Transverse colon (tissue), 4 donors: ENCODE results near the gene EFHB. TPM values are rescaled to one million over a fixed set of nuclear protein-coding genes. Genes with fewer than 3 reads are reported as not detected.

Experiments
- DNase-seq: peaks from one replicate; pipeline ENCODE4 v3.0.0-alpha.2; 2019
- H3K27ac ChIP-seq, 4 donors: fragments of 200-600 bp; sonication (generic); 2 replicates each; pipeline ENCODE4 v1.5.1; 2016 to 2018; ENCODE audit warnings: inconsistent platforms in 4 of 4
- H3K27me3 ChIP-seq: fragments of 200-600 bp; sonication (generic); 2 replicates; pipeline ENCODE4 v1.5.1; 2017; ENCODE audit warnings: inconsistent platforms
- H3K36me3 ChIP-seq, 4 donors: fragments of 200-600 bp; sonication (generic); 2 replicates each; pipeline ENCODE4 v1.5.1; 2017 to 2019; ENCODE audit warnings: inconsistent platforms in 4 of 4
- H3K4me1 ChIP-seq, 4 donors: fragments of 200-600 bp; sonication (generic); 2 replicates each; pipeline ENCODE4 v1.5.1; 2017 to 2020; ENCODE audit warnings: inconsistent platforms in 4 of 4
- H3K4me3 ChIP-seq, 4 donors: fragments of 200-600 bp; sonication (generic); 1 replicate in 1 of 4; 2 replicates in 3 of 4; pipeline versions ENCODE4 v1.5.1 to v1.6.1; 2017 to 2019; ENCODE audit warnings: inconsistent platforms in 4 of 4
- H3K9me3 ChIP-seq, 2 donors: fragments of 200-600 bp; sonication (generic); 2 replicates each; pipeline ENCODE4 v1.5.1; 2017 to 2019; ENCODE audit warnings: inconsistent platforms in 2 of 2
- EP300 ChIP-seq: sonication (generic); formaldehyde crosslinking; IDR thresholded peaks from one replicate; pipeline ENCODE4 v1.6.1; 2017; ENCODE audit warnings: antibody characterized with exemption, low read depth
- POLR2A ChIP-seq: fragments of 450-650 bp; IDR thresholded peaks from one replicate; pipeline ENCODE4 v1.6.1; 2016; ENCODE audit warnings: antibody characterized with exemption, mild to moderate bottlenecking, moderate library complexity
- POLR2AphosphoS5 ChIP-seq, 3 donors: sonication (generic); formaldehyde crosslinking; IDR thresholded peaks; one replicate each; pipeline ENCODE4 v1.6.1; 2016; ENCODE audit warnings: antibody characterized with exemption in 3 of 3
- WGBS, 2 donors: methylation state at CpG; one replicate each; pipeline ENCODE4 v1.1.5; 2018; ENCODE audit warnings: low coverage in 1 of 2; 5-methylcytosine and 5-hydroxymethylcytosine counted together
- in situ Hi-C, 4 donors: fragments of 200-750 bp; cut with MboI; loops; one replicate each; pipeline versions ENCODE4 v1.15.0 to v1.15.1; 2017; ENCODE audit warnings: low sequenced_read_pairs in 3 of 4, low pct_ligation_motif_present in 1 of 4, low pct_unique_long_range_greater_than_20kb in 1 of 4
- intact Hi-C: fragments of 100-400 bp; cut with DNase I; formaldehyde crosslinking; loops from one replicate; pipeline ENCODE4 v1.15.1; 2023; ENCODE audit warnings: low total_unique reads
- total RNA-seq, 4 donors: library from RNA; depleted of rRNA; stranded (reverse); fragments of >200 nt; gene quantifications; one replicate each; pipeline ENCODE4 v1.1.0, GENCODE V29; 2016
- TF ChIP-seq, protein P1 (sequence below), 5 experiments: fragments of 200-600 bp in 3 of 5; fragments of 450-650 bp in 2 of 5; sonication (generic) in 3 of 5; IDR thresholded peaks; 1 replicate in 2 of 5; 2 replicates in 3 of 5; pipeline ENCODE4 v1.5.1; 2016 to 2017; ENCODE audit warnings: antibody characterized with exemption in 5 of 5, inconsistent platforms in 3 of 5, mild to moderate bottlenecking in 2 of 5, moderate library complexity in 1 of 5

The EFHB gene
- total RNA-seq, 4 donors from 2014 or later = 0.64 to 0.68 TPM; not detected in 2

DNA sequence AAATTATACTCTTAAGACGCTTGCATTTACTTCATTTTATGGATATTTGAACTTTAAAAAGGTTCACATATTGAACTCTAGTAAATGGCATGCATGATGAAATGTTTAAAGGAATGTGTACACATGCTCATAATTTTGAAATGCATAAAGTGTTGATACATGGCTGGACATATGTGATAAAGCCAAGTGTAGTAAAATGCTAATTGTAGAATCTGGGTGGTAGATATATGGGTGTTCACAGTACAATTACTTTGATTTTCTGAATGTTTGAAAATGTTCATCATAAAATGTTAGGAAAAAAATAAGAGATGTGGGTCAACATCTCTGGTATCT is 4.2 kb upstream of the EFHB start:
- no peaks in the 10 kb centered on the region for H3K36me3 ChIP-seq
- H3K4me3 ChIP-seq = no peak overlapping the region
- no peak for DNase-seq
- 87 to 100% methylated on average over 1 of the region's 1 CpG for WGBS, 2 donors
- in situ Hi-C loops = loop anchor here in 1 of 4 donors (25.0 kb wide), 1 partner anchor 249 kb away; the partner anchor contains the start of gene SGO1
- no peaks in the 10 kb centered on the region for H3K27me3 ChIP-seq
- H3K4me1 ChIP-seq = no peaks in the 10 kb centered on the region
- H3K9me3 ChIP-seq = no peaks in the 10 kb centered on the region
- intact Hi-C loops = no loop called here
- no peak overlapping the region for H3K27ac ChIP-seq
- no peak for TF ChIP-seq POLR2AphosphoS5 (IDR thresholded peaks at IDR 0.05)
- no peak for TF ChIP-seq POLR2A
- TF ChIP-seq, protein P1, sequence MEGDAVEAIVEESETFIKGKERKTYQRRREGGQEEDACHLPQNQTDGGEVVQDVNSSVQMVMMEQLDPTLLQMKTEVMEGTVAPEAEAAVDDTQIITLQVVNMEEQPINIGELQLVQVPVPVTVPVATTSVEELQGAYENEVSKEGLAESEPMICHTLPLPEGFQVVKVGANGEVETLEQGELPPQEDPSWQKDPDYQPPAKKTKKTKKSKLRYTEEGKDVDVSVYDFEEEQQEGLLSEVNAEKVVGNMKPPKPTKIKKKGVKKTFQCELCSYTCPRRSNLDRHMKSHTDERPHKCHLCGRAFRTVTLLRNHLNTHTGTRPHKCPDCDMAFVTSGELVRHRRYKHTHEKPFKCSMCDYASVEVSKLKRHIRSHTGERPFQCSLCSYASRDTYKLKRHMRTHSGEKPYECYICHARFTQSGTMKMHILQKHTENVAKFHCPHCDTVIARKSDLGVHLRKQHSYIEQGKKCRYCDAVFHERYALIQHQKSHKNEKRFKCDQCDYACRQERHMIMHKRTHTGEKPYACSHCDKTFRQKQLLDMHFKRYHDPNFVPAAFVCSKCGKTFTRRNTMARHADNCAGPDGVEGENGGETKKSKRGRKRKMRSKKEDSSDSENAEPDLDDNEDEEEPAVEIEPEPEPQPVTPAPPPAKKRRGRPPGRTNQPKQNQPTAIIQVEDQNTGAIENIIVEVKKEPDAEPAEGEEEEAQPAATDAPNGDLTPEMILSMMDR (IDR thresholded peaks at IDR 0.05) = no peak
- TF ChIP-seq EP300 = no peak

DNA sequence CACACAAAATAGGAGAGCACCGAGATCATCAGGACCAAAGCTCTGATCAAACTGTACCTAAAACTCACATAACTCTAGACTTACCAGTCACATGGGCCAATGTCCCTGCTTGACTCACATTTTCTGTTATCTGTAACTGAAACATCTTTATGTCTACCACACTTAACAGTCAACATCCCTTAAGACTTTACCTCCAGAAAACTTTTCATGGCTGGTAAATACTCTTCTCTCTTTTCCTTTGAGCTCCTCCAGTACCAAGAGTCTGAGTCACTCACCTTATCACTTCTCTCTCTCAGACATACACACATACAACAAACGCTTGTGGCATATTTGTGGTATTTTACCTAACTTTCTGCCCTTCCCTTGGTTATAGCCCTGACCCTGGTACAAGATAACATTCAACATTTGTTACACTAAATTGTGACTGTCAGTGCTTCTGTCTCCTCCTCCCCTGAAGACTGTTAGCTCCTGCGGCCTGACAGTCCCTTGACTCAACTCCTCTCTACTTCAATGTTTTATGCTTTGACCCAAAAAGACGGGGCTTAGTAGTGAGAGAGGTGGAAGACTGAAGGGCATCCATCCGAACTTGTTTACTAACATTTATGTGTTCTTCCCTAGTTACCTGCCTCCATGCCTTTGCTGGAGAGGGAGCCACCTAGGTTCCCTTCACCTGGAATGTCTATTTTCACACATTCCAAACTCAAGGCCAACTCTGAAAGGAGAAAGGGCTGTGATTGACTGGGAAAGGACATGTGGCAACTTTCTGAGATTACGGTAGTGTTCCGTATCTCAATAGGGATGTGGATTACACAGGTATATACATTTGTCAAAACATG is 3.7 kb upstream of the EFHB start:
- intact Hi-C loops (no loop called here), in situ Hi-C loops (loop anchor here in 1 of 4 donors (25.0 kb wide), 1 partner anchor 250 kb away; the partner anchor contains the start of gene SGO1)
- no peak for TF ChIP-seq EP300
- no peak for TF ChIP-seq POLR2AphosphoS5 (IDR thresholded peaks at IDR 0.05)
- TF ChIP-seq POLR2A = no peak
- TF ChIP-seq, protein P1 (IDR thresholded peaks at IDR 0.05) = no peak
- DNase-seq = no peak
- Histone ChIP-seq H3K4me1 (no peaks in the 10 kb centered on the region), H3K36me3 (no peaks in the 10 kb centered on the region), H3K9me3 (no peaks in the 10 kb centered on the region), H3K4me3 (no peak overlapping the region), H3K27ac (no peak overlapping the region), H3K27me3 (no peaks in the 10 kb centered on the region)
- 62 to 69% methylated on average over 6 to 7 of the region's 7 CpGs for WGBS, 2 donors

GRCh38 chr3:19932422-19932821 is 1.6 kb downstream of the EFHB start:
- TF ChIP-seq, protein P1 (IDR thresholded peaks at IDR 0.05) = no peak
- TF ChIP-seq EP300 (no peak), POLR2A (no peak), POLR2AphosphoS5 (IDR thresholded peaks at IDR 0.05) (no peak)
- Histone ChIP-seq H3K4me1 (no peaks in the 10 kb centered on the region), H3K9me3 (no peaks in the 10 kb centered on the region), H3K4me3 (no peak overlapping the region), H3K27me3 (no peaks in the 10 kb centered on the region), H3K27ac (no peak overlapping the region), H3K36me3 (no peaks in the 10 kb centered on the region)
- DNase-seq = no peak
- 88 to 96% methylated on average over 2 of the region's 2 CpGs for WGBS, 2 donors
- in situ Hi-C loops = loop anchor here in 1 of 4 donors (25.0 kb wide), 1 partner anchor 255 kb away; the partner anchor contains the start of gene SGO1
- intact Hi-C loops = no loop called here

- intact Hi-C loops (no loop called here), in situ Hi-C loops (loop anchor here in 1 of 4 donors (25.0 kb wide), 1 partner anchor 256 kb away; the partner anchor contains the start of gene SGO1)
- no peak overlapping the region for H3K4me3 ChIP-seq
- H3K36me3 ChIP-seq = no peaks in the 10 kb centered on the region
- no peaks in the 10 kb centered on the region for H3K27me3 ChIP-seq
- H3K4me1 ChIP-seq = no peaks in the 10 kb centered on the region
- WGBS, 2 donors = 55 to 56% methylated on average over 1 of the region's 1 CpG
- H3K9me3 ChIP-seq = no peaks in the 10 kb centered on the region
- TF ChIP-seq, protein P1 (IDR thresholded peaks at IDR 0.05) = no peak
- TF ChIP-seq EP300 = no peak
- TF ChIP-seq POLR2AphosphoS5 (IDR thresholded peaks at IDR 0.05) = no peak
- TF ChIP-seq POLR2A = no peak
- DNase-seq = no peak
- H3K27ac ChIP-seq = no peak overlapping the region
These were observed 2.2 kb downstream of the EFHB start for GRCh38 chr3:19931767-19932188.
